ENCODE results near the gene CDKN1B.

The CDKN1B gene

DNA sequence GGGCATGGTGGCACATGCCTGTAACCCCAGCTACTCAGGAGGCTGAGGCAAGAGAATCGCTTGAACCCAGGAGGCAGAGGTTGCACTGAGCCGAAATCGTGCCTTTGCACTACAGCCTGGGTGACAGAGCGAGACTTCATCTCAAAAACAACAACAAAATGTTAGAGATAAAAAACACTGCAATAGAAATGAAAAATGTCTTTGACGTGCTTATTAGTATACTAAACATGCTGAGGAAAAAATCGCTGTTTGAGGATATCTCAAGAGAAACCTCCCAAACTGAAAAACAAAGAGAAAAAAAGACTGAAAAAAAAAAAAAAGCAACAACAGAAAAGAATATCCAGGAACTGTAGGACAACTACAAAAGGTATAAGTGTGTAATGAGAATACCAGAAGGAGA lies 53.1 kb downstream of the CDKN1B start:
- no peak for DNase-seq
